Keratinocyte (primary cell): Measurements from ENCODE around the gene ATP1A1.

Experiments
- EZH2 ChIP-seq: IDR thresholded peaks from one replicate; pipeline ENCODE4 v1.6.1; 2012; ENCODE audit warnings: inconsistent platforms, mild to moderate bottlenecking, low read length, moderate library complexity
- TF ChIP-seq, protein P1 (sequence below), 3 experiments: IDR thresholded peaks in 1 of 3; conservative IDR thresholded peaks in 1 of 3; optimal IDR thresholded peaks in 1 of 3; 2 replicates in 2 of 3; 3 replicates in 1 of 3; pipeline versions ENCODE3 to v1.5.1; 2011; ENCODE audit warnings: low read length in 3 of 3, mild to moderate bottlenecking in 3 of 3, moderate library complexity in 2 of 3, control low read depth in 1 of 3, inconsistent platforms in 1 of 3; ENCODE audit not compliant: insufficient read depth in 2 of 3; ENCODE audit errors: extremely low read depth in 1 of 3

DNA sequence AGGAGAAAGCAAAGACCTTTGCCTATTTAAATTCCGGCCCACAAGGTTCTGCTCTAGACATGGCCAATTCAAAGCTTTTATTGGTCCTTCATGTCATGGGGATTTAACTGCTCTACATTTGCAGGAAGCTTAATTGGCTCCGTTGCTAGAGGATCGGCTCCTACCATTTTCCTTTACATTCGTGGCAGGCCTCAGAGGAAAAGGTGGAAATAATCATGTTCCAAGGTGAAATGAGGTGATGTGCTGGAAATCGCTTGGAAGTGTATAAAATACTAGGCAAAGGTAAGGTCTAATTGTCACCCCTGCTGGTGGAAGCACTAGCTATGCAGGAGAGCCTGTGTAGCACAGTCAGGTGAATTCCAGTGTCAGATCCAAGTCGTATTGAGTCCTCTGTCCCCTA lies 55.5 kb downstream of the ATP1A1 start:
- no peak for TF ChIP-seq EZH2
- TF ChIP-seq, protein P1, sequence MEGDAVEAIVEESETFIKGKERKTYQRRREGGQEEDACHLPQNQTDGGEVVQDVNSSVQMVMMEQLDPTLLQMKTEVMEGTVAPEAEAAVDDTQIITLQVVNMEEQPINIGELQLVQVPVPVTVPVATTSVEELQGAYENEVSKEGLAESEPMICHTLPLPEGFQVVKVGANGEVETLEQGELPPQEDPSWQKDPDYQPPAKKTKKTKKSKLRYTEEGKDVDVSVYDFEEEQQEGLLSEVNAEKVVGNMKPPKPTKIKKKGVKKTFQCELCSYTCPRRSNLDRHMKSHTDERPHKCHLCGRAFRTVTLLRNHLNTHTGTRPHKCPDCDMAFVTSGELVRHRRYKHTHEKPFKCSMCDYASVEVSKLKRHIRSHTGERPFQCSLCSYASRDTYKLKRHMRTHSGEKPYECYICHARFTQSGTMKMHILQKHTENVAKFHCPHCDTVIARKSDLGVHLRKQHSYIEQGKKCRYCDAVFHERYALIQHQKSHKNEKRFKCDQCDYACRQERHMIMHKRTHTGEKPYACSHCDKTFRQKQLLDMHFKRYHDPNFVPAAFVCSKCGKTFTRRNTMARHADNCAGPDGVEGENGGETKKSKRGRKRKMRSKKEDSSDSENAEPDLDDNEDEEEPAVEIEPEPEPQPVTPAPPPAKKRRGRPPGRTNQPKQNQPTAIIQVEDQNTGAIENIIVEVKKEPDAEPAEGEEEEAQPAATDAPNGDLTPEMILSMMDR (optimal IDR thresholded peaks at IDR 0.05 in 1 of 3, IDR thresholded peaks at IDR 0.05 in 1 of 3, conservative IDR thresholded peaks at IDR 0.05 in 1 of 3; ENCODE audit: extremely low read depth in 1 of 3, insufficient read depth in 2 of 3, low read length in 3 of 3) = no peak
